GM21529 (cell line): Measurements from ENCODE around the gene IPP.
"Not testable (repeated sequence)": the region's sequence is repeated elsewhere in the genome, so short reads cannot be mapped to it uniquely, and the experiment has no call there.

Experiments
- ATAC-seq: cut with Tn5 transposase; IDR thresholded peaks from one replicate; pipeline ENCODE4 v1.9.1; 2021; ENCODE audit not compliant: unreplicated experiment

Gene IPP

DNA sequence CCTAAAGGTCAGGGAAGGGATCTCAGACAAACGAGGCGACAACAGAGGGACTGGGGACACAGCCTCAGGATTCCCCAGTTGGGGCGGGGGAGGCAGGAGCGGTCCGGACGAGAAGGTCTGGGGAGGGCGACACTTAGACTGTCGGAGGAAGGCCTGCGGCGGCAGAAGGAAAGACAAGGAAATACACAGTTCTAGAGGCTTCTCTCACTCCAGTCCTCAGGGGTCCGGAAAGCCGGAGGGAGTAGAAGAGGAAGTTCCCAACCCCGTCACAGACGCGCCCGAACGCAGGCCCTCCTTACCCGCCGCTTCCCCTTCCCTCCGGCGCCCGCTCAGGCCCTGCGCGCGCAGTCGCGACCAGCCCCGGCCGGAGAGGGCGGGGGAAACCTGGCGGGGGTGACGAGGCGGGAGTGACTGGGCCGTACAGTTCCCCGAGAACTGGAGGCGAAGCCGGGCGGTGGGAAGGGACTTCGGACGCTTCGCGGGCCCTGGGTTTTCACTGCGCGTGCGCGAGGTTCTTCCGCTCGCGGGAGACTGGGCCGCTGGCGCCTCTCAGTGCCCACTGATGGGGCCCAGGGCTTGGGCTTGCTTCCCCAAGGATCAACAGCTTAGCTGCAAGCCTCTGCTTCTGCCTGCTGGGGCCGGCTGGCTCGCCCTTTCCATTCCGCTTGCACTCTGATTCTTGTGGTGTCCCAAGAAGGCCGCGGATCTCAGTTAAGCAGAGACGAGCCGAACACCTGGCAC, at the start of gene IPP:
TSS of gene IPP (minus strand) at position 356 of the 741 bp plus-strand sequence. CDS start 4,242 bp downstream, outside the sequence.
- peak; percentile 91 for ATAC-seq

GRCh38 chr1:45796946-45797345, 46.5 kb upstream of the IPP start:
- no peak for ATAC-seq

- no peak for ATAC-seq
Measured at GRCh38 chr1:45796381-45796780, 45.9 kb upstream of the IPP start.

DNA sequence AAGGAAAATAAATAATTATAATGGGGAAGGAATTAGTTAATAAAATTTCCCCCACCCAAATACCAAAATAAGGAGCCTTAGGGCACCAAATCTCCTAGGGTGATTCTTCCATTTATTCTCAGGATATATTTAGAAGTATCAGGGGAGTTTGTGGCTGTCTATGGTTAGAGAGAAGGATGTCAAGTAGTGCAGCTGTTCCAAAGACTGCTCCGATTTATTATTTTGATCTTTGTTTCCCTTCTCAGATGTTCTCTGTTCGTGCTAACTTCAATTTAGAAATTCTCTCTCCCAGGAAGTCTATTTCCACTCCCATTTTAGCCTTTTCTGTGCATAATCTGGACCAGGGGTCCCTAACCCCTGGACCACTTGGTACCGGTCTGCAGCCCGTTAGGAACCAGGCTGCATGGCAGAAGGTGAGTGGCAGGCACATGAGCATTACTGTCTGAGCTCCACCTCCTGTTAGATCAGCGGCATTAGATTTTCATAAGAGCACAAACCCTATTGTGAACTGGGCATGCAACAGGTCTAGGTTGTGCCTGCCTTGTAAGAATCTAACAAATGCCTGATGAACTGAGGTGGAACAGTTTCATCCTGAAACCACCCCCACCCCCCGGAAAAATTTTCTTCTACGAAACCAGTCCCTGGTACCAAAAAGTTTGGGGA, 43.6 kb upstream of the IPP start:
- ATAC-seq = no peak

DNA sequence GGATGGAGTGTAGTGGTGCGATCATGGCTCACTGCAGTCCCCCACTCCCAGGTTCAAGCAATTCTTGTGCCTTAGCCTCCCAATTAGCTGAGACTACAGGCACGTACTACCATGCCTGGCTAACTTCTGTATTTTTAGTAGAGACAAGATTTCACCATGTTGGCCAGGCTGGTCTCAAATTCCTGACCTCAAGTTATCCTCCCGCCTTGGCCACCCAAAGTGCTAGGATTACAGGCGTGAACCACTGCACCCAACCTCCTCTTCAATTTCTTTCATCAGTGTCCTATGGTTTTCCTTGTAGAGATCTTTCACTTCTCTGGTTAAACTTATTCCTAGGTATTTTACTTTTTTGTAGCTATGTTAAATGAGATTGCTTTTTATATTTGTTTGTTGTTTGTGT, 42.3 kb upstream of the IPP start:
- ATAC-seq = no peak

DNA sequence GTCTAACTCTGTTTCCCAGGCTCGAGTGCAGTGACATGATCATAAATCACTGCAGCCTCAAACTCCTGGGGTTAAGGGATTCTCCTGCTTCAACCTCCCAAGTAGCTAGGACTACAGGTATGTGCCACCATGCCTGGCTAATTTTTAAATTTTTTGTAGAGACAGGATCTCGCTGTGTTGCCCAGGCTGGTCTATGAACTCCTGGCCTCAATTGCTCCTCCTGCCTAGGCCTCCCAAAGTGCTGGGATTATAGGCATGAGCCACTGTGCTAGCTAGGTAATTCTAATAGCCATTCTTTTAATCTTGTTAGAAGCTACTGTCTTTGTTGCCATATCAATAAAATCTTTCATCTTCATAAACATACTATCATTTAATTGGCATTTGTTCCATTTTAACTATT, 39.1 kb upstream of the IPP start:
- no peak for ATAC-seq

DNA sequence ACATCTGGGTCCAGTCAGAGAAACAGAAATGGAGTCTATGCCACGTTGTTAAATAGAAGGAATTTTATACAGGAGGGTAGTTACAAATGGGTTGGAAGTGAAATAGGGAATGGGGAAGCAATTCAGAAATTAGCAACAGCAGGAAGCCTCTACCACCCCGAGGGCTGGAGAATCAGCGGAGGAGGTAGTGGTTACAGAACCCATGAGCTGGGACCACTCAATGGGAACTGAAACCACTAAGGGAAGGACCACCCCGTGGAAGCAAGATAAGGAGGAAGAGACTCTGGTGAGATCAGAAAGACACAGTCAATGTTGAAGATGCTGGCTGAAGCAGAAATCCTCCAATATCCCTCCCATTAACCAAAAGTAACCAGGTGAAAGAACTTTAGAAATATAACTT, 37.5 kb upstream of the IPP start:
- no peak for ATAC-seq

- ATAC-seq = no peak
Measured at GRCh38 chr1:45785583-45785982, 35.1 kb upstream of the IPP start.

DNA sequence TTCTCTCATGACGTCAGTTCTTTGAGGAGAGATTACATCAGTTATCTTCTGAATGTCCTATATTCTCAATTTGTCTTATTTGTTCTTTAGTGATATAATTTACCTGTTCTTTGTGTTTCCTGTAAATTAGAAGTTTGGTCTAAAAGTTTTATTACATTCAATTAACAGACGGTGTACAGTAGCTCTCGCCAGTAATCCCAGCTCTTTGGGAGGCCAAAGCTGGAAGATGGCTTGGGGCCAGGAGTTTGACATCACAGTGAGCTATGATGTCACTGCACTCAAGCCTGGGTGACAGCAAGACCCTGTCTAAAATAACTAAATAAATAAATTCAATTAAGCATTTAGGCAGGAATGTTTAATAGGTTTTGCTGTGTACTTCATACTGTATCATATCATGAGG, 25.3 kb upstream of the IPP start:
- ATAC-seq = no peak

- ATAC-seq = no peak
Measured at GRCh38 chr1:45772971-45773370, 22.5 kb upstream of the IPP start.

GRCh38 chr1:45769261-45769932, 18.9 kb upstream of the IPP start:
- no peak for ATAC-seq

DNA sequence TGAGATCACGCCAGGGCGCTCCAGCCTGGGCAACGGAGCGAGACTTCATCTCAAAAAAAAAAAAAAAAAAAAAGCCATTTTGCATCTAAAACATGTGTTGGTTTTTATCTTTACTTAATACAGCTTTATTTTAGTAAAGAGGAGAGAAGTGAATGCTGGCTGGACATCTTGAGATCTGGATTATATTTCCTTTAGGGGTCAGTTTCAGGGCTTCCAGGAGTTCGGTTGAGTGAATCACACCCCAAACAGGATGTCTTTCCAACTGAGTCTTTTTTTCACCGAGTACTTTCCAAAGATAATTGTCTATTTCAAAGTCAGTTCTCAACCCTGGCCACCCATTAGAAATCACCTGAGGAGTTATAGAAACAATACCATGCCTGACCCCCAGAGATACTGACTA, 16.6 kb upstream of the IPP start:
- no peak for ATAC-seq

GRCh38 chr1:45765999-45766792, 15.7 kb upstream of the IPP start:
- ATAC-seq = no peak

GRCh38 chr1:45762291-45762690, 11.8 kb upstream of the IPP start:
- no peak for ATAC-seq

DNA sequence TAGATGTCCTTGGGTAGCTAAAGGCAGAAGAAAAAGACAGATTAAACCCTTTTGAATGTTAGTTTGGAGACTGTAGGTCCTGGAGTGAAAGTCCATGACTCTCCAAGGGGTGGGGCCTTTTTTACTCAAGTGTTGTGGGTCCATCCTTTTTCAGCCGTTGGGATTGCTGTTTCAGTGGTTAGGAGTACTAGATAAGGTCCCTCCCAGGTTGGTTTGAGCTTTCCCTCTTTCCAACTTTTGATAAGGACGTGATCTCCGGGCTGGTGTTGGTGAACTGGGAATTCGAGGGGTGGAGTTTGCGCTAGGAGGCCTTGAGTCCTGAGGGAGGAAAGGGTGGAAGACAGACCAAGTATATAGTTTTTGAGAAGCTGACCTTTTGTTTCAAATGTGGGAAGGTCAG, 5.2 kb upstream of the IPP start:
- ATAC-seq = no peak

- ATAC-seq = no peak
Measured at GRCh38 chr1:45753248-45754037, 3.0 kb upstream of the IPP start.

- no peak for ATAC-seq
Measured at GRCh38 chr1:45752441-45753052, 2.1 kb upstream of the IPP start.

DNA sequence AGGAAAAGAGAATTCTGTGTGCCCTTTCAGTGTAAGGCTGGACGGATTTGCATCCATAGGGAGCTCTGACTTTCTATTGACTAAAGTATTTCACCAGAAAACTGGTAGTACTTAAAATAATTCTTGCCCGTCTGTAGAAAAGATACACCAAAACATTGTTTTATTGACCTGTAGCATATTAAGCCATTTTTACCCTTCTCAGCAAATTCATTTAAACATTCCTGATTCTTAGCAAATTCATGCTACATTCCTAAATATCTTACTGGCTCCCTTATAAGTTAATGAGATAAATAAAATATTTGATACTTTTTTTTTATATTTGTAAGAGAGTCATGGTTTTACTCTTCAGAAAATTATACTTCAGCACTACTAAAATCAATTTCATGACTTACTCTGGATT, 1.6 kb upstream of the IPP start:
- ATAC-seq = no peak

DNA sequence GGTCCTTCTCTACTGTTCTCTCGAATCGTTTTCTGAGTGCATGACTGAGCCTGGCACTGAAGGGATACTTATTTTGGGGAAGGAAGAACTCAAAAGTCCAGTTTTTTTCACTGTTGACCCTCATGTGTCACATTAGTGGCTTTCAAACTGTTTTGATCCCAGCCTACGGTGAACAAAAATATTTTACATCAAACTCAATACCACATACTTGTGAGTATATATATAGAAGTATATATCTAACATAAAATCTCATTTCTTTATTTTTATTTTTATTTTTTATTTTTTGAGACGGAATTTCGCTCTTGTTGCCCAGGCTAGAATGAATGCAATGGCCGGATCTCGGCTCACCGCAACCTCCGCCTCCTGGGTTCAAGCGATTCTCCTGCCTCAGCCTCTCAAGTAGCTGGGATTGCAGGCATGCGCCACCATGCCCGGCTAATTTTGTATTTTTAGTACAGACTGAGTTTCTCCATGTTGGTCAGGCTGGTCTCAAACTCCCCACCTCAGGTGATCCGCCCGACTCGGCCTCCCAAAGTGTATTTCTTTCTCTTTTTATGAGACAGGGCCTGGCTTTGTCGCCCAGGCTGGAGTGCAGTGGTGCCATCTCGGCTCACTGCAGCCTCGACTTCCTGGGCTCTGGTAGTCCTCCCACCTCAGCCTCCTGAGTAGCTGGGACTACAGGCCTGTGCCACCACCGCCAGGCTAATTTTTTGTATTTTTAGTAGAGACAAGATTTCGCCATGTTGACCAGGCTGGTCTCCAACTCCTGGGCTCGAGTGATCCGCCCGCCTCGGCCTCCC, 786 bp upstream of the IPP start:
- ATAC-seq = not testable (repeated sequence)
